ENCODE data around the gene BCL2L2.

- TF ChIP-seq SUZ12 (IDR thresholded peaks at IDR 0.05; ENCODE audit: extremely low read depth, insufficient read depth, insufficient read length) (no peak), YY1 (IDR thresholded peaks at IDR 0.05; ENCODE audit: insufficient read depth, insufficient read length) (no peak)
These were observed 46.1 kb downstream of the BCL2L2 start, which contains the start of gene SLC22A17 for GRCh38 chr14:23352506-23353432.

All from NT2/D1 (cell line).